ENCODE data around the gene TAB2. TPM values are rescaled to one million over a fixed set of nuclear protein-coding genes. Genes with fewer than 3 reads are reported as not detected.

Gene TAB2
- total RNA-seq, 1 experiment from 2014 or later, result 56.7 TPM

- BruUV-seq (replicated peaks), result no TSS peak
Observed at GRCh38 chr6:149456311-149457021, 139.0 kb downstream of the TAB2 start.

More at GRCh38 chr6:149456311-149457021, 139.0 kb downstream of the TAB2 start:
- no peaks in the 10 kb centered on the region for H3K9me3 ChIP-seq (ENCODE audit: control insufficient read depth in 1 of 2, insufficient read depth in 1 of 2, low read depth in 1 of 2, low read length in 2 of 2)
- peaks cover 8 to 10% of the 10 kb centered on the region in 2 experiments; a peak in 3 of 4 replicates for H3K4me1 ChIP-seq (ENCODE audit: control insufficient read depth in 1 of 2, insufficient read depth in 2 of 2, low read length in 2 of 2)
- TF ChIP-seq CEBPB (IDR thresholded peaks at IDR 0.05; ENCODE audit: low read depth), result no peak
- TF ChIP-seq, protein P1, sequence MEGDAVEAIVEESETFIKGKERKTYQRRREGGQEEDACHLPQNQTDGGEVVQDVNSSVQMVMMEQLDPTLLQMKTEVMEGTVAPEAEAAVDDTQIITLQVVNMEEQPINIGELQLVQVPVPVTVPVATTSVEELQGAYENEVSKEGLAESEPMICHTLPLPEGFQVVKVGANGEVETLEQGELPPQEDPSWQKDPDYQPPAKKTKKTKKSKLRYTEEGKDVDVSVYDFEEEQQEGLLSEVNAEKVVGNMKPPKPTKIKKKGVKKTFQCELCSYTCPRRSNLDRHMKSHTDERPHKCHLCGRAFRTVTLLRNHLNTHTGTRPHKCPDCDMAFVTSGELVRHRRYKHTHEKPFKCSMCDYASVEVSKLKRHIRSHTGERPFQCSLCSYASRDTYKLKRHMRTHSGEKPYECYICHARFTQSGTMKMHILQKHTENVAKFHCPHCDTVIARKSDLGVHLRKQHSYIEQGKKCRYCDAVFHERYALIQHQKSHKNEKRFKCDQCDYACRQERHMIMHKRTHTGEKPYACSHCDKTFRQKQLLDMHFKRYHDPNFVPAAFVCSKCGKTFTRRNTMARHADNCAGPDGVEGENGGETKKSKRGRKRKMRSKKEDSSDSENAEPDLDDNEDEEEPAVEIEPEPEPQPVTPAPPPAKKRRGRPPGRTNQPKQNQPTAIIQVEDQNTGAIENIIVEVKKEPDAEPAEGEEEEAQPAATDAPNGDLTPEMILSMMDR (IDR thresholded peaks at IDR 0.05 in 2 of 3, conservative IDR thresholded peaks at IDR 0.05 in 1 of 3; ENCODE audit: borderline replicate concordance in 1 of 3, insufficient read depth in 1 of 3, low read depth in 2 of 3, low read length in 2 of 3), result no peak
- TF ChIP-seq JUND (IDR thresholded peaks at IDR 0.05), result no peak
- no peak for TF ChIP-seq YY1 (IDR thresholded peaks at IDR 0.05; ENCODE audit: extremely low read depth, insufficient replicate concordance, low read depth, low read length)
- TF ChIP-seq FOSL1 (IDR thresholded peaks at IDR 0.05; ENCODE audit: low read depth), result no peak
- no peak for TF ChIP-seq REST (IDR thresholded peaks at IDR 0.05; ENCODE audit: low read depth)
- no peak for TF ChIP-seq POLR2A (IDR thresholded peaks at IDR 0.05; ENCODE audit: borderline replicate concordance, extremely low read depth, insufficient read depth, insufficient read length)
- no peak for TF ChIP-seq TCF7L2 (IDR thresholded peaks at IDR 0.05; ENCODE audit: borderline replicate concordance, extremely low read depth, insufficient read depth, insufficient read length)
- no peak for TF ChIP-seq MAX (IDR thresholded peaks at IDR 0.05)
- TF ChIP-seq ZNF274 (IDR thresholded peaks at IDR 0.05; ENCODE audit: low read depth, low read length), result no peak
- TF ChIP-seq ATF3 (IDR thresholded peaks at IDR 0.05), result no peak
- no peak for TF ChIP-seq SRF (IDR thresholded peaks at IDR 0.05; ENCODE audit: low read depth)
- TF ChIP-seq EGR1 (IDR thresholded peaks at IDR 0.05; ENCODE audit: low read depth), result no peak
- TF ChIP-seq EZH2phosphoT487 (IDR thresholded peaks at IDR 0.05; ENCODE audit: borderline replicate concordance), result no peak
- intact Hi-C loops (cut with micrococcal nuclease), result no loop called here
- H2AFZ ChIP-seq (ENCODE audit: low read depth, low read length, poor library complexity, severe bottlenecking), result no peak overlapping the region
- RAD21 ChIA-PET (ENCODE audit: low non-redundant PET in 1 of 2, low total read pairs in 2 of 2, uncharacterized antibody in 2 of 2, unreplicated experiment in 2 of 2), result no interaction called here
- no peak overlapping the region for H3K27ac ChIP-seq (ENCODE audit: low read depth, low read length)
- no peaks in the 10 kb centered on the region for H4K20me1 ChIP-seq (ENCODE audit: insufficient read depth)
- H3K36me3 ChIP-seq (ENCODE audit: control insufficient read depth in 1 of 2, insufficient read depth in 2 of 2, low read length in 2 of 2), result no peaks in the 10 kb centered on the region
- CTCF ChIA-PET, result no interaction called here
- H3K79me2 ChIP-seq (ENCODE audit: insufficient read depth, low read length), result no peaks in the 10 kb centered on the region
- POLR2A ChIA-PET, result no interaction called here
- no peaks in the 10 kb centered on the region for H3K9me2 ChIP-seq (ENCODE audit: insufficient read depth)
- ATAC-seq (no peak), DNase-seq (ENCODE audit: low read depth, low spot score) (no peak)
- H3K27me3 ChIP-seq (ENCODE audit: insufficient read depth, low read length), result no peaks in the 10 kb centered on the region
- H3K4me3 ChIP-seq (replicated peaks in 1 of 2; ENCODE audit: low read depth in 1 of 2, low read length in 2 of 2), result no peak overlapping the region
- H3K4me2 ChIP-seq (ENCODE audit: low read length), result no peak overlapping the region
- H3K9ac ChIP-seq (ENCODE audit: low read length), result no peak overlapping the region

Measured in HCT116 (cell line).